ENCODE results near the gene CACNA1D.

CACNA1D gene

DNA sequence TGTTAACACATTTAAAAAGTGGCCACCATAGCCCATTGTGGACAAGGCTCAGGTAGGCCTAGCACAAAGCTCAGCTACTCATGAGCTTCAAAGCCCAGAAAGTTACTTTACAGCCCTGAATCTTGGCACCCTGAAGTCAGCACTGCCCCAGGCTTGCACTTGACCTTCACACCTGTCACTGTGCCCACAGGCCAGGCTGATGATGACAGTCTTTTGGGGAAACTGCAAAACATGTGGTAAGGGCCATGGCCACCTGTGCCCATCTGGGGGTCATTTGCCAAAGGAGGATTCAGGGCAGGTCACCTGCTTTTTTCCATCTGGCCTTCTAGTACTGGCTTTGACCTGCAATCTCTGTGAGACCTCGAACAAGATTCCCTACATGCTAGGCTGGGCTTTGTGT is 340.8 kb downstream of the CACNA1D start:
- no peak for DNase-seq

DNA sequence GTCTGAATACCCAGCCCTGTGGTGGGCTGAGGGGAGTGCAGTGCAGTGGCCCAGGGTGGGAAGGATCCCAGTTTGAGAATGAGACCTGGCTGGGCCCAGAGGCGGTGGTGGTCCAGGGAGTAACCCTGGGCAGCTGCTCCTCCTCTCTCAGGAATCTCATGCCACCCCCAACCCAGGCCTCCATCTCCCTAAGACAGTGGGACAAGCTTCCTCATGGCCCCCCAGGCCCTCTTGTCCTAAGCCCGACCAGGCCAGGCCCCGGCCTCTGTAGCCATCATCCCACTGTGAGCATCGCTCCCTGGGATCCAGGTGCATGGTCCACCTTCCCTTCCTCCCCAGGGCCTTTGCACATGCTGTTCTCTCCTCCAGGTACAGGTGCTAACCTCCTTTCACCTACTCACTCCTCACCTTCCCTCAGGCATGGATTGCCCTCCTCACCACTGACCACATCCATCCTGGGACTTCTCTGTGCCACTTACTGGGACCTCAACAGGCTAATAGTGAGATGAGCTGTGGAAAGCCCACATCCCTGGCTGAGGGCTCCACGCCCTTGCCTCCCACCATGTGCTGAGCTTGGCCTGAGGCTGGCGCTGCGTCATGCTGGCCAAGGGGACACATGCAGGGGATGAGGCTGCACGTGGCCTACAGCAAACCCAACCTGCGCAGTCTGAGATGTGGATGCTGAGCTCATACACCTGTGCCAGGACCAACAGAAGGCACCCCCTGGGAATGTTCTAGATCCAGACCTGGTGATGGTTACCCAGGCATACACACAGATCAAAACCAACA is 341.9 kb downstream of the CACNA1D start:
- no peak for DNase-seq

DNA sequence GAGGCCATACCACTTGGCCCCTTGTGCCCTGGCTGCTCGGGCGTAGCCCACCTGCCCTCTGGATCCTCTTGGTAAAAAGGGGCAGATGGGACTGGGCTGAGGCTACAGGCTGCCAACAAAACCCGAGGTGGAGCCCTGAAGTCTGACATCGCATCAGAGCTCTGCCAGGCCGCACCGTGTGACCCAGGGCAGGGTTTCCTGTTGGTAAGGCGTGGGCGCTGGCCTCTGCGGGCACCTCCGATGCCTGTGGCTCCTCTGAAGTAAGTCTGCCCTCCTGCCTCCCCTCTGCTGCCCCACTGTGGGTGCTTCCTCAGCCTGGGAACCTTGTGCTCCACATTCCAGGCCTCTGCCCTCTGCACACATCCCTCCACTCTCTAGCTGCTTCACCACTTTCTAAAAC is 342.9 kb downstream of the CACNA1D start:
- DNase-seq = no peak

DNA sequence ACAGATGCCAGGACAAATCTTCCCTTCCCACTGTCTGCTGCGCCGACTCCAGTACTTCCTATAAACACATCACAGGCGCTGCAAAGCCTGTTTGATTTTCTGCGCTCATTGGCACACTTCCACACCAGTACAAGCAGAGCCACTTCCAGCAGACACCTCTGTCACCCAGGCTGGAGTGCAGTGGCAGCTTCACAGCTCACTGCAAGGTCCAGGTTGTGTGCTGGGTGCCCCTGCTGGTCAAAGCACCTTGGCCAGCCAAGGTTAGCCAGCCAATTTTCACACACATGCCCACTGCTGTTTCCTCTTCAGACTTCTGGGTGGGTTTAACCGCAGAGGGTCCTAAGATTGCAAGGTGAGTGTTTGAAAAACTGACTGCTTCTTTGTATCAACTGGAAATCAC is 346.9 kb downstream of the CACNA1D start:
- no peak for DNase-seq

DNA sequence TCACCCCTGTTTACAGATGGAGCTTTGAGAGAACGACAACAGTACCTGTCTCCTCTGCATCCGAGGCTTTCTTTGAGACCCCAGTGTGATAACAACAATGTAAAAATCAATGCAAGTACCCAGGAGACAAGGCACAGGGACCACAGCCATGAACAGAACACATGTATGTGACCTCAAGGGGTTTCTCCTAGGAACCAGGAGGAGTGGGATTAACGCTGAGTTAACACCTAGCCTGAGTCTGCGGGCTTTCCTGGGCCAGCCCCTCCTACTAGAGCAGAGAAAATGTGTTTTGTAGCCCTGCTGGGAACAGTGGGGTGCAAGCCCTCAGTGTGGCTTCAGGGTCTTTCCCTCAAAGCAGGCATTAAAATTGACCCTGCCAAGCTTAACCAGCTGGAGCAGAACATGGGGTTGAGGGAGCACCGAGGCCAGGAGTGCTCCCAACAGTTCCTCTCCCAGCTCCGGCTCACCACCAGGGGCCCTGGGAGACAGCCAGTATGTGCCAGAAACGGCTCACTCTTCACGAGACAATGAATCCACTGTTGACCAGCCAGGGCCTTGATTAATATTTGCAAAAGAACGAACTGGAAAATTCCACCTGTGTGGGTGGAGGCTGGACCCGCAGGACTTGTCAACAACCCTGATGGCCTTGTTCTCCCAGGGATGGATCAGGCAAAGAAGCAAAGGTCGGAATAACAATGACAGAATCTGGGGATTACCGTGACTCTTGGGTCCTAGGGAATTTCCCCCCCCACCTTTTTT is 348.2 kb downstream of the CACNA1D start:
- DNase-seq = no peak

DNA sequence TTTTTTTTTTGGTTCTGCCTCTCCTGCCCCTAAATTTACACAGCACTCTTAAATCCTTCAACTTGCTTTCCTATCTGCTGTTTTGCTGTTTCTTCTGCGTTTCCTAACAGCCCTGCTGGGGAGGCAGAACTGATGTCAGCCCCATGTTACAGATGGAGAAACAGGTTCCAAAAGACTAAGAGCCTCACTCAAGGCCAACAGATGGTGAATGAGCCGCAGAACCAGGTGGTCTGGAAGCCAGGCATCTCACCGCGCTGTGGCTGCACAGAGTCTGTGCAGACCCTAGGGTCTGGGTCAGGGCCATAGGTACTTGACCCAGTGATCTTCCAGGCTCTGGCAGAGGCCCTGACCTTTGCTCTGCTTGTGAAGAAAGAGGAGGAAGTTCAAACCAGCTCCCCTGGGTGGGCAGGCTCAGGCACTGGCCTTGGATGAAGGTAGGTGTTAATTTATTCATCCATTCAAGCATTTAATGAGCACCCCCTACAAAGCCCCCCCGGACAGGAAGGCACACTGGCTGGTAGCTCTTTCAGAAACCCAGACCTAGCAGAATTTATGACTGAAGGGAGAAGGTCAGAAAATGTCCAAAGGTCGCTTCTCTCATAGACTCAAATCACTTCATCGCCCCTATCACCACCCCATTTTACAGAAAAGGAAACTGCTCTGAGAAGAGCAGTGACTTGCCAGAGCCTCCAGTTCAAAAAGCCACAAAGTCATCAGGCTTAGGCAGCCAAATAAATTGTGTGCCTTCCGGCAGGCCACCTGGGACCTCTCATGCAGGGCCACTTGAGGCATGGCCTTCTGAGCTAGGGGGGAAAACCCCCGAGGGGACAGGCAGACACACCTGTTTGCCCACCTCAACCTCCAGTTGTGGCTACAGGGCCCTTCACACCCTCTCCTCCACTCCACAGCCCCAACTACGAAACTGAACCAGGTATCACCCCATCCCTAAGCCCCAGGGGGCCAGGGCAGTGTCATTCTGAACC is 349.1 kb downstream of the CACNA1D start:
- no peak for DNase-seq

DNA sequence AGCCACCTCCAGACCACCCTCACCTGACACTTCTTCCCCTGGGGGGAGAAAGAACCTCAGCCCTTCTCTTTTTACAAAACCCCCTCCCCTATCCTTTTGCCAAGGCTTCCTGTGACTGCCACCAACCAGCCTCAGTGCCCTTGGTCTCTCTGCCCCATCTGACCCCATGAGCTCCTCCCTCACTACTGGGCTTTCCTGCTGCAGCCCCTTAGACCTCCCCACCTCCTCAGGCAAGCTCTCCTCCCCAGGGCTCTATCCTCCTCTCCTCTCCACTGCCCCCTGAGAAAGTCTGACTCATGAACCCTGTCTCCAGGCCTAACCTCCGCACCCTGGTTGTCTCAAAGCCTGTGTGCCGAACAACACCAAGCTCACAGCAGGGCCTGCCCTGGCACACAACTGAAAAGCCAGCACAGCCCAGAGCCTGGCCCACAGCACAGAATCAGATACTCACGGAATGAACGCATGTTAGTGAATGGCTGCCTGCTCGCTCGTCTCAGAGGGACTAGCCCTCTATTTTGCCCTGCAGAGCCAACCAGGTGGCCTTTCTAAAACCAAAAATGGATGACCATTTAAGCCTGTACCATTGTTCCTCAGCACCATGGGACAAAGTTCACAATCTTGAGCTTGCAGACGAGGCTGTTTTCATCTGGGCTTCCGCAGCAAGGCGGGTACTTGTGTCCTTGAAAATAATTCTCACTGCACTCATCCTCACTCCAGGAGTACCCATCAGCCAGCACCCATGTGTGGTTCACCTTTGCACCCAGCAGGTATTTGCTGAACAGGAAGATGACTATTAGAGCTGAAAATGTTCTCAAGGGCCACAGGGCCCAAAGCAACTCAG is 350.1 kb downstream of the CACNA1D start:
- DNase-seq = no peak

DNA sequence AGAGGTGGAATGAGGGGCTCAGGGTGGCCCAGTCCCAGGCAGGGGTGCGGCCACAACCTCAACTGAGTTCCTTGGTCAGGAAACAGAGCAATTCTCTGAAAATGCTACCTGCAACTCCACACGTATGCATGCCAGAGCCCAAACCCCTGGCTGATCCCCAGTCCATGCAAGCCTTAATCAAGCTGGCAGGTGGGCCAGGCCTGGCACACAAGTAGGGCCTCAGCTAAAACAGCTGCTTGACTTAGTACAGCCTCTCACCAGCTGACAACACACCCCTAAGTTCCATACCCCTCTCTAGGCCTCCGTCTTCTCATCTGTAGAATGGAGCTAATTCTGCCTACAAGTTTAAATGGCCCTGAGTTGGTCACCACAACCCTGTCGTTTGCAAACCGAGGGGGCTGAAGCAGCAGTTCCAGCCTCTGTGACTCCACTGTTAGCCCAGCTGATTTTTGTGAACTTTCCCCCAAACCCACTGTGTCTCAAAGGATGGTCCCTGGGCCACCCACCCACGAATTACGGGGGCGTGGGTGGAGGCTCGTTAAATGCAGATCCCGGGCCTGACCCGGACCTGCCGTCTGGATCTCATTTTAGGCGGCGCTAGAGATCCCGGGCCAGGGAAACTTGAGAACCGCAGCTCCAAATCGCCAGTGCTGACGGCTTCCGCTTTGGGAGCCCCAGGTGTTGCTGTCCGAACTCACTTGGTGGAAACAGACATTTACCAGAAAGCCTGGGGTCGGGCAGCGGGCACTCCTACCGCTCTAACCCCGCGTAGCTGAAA is 350.9 kb downstream of the CACNA1D start:
- peak; percentile 30 for DNase-seq

DNA sequence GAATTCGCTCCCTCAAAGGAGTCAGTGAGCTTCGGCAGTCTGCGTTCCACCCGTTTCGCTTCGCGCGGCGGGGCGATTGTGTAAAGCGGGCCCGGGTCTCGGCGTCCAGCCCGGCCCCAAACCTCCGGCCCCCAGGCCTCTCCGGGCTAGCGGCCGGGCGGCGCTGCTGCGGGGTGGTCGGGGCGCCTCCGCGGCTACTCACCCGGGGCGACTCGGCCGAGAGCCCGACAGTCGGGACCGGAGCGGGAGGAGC is 351.4 kb downstream of the CACNA1D start:
- no peak for DNase-seq

DNA sequence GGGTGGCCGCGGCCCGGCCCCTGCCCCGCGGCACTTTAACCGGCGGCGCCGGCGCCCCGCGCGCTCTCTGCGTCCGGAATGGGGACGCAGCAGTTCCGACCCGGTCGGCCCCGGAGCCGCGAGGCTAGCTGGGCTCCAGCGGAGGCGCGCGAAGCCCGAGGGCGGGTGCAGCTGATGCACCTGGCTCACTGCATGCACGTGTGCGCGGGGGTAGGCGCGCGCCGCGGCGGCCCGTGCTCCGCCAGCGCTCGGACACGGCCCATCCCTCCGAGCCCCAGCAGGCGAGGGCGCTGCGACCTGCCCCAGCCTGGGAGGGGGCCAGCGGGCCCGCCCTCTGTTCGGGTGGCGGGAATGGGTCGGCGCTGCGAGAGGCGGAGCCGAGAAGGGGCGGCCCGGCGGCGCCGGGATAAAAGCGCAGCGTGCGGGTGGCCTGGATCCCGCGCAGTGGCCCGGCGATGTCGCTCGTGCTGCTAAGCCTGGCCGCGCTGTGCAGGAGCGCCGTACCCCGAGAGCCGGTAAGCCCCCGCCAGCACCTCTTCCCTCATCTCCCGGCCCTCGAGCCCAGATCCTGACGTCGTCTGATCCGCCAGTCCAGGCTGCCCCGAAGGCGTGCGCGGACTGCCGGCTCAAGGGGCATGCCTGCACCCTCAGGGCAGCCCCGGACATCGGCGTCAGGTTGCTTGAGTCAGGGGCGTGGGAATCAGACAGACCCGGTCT is 351.9 kb downstream of the CACNA1D start, which contains the start of the genes CHDH and IL17RB:
Gene CHDH, minus strand, starts transcription at position 286 of the 717 bp plus-strand sequence. CDS start 22,411 bp downstream, outside the sequence.
Gene IL17RB, plus strand, starts transcription at position 435 of the 717 bp plus-strand sequence. Its CDS starts 21 bp downstream, at position 456.
- DNase-seq = no peak

DNA sequence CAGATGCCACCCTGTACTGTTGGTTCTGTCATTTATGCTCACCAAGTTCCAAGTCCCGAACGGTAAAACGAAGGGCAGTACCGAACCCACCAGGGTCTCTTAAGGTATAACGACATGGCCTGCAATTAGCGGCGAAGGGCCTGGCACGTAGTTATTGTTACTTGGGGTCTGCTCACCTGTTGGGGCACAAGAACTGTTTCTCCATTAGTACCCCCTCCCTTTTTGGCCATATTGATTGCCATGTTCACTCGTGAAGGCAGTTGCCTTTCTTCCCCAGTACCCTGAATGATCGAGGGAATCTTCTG is 352.4 kb downstream of the CACNA1D start:
- no peak for DNase-seq

DNA sequence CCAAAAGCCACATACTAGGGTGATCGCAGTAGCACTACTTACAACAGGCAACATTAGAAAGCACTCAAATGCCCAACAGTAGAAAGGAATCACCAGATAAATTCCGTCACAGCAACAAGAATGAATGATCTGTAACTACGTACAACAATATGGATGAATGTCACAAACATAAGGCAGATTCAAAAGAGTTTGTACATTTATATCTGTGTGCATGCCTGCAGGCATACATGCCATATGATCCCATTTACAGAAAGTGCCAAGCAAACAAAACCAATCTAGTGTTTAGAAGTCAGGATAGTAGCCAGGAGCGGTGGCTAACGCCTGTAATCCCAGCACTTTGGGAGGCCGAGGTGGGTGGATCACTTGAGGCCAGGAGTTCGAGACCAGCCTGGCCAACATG is 355.5 kb downstream of the CACNA1D start:
- no peak for DNase-seq

DNA sequence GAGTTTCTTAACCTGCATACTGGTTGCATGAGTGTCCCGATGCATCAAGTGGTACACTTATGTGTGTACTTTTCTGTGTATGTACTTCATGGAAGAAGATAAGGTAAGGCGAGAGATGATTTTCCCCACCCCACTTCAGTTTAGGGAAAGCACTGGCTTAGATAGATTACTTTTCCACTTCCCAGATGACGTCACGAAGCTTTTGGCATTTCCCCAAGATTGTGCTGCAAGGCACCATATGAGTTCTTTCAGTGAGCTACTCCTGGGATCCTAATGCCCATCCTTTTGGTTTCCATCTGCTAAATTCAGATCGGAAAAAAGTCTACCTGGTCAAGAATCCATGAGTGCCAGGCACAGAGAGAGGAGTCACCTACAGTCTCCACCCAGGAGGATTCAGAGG is 356.5 kb downstream of the CACNA1D start:
- DNase-seq = no peak

DNA sequence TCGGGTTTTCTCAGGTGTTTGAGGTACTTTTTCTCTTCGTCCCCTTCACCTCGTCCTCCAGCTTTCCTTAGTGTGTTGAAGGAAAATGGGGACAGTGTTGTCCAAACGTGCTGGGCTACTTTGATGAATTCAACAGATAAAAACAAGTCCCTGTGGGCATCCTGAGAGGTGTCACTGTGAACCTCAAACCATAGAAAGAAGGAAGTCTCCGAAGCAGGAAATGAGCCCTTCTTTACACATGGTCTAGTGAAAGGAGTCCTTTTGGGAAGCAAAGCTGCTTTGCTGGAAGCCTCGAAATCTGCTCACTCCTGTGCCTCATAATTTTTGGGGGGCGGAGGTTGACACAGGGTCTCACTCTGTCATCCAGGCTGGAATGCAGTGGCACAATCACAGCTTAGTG is 362.6 kb downstream of the CACNA1D start:
- no peak for DNase-seq

DNA sequence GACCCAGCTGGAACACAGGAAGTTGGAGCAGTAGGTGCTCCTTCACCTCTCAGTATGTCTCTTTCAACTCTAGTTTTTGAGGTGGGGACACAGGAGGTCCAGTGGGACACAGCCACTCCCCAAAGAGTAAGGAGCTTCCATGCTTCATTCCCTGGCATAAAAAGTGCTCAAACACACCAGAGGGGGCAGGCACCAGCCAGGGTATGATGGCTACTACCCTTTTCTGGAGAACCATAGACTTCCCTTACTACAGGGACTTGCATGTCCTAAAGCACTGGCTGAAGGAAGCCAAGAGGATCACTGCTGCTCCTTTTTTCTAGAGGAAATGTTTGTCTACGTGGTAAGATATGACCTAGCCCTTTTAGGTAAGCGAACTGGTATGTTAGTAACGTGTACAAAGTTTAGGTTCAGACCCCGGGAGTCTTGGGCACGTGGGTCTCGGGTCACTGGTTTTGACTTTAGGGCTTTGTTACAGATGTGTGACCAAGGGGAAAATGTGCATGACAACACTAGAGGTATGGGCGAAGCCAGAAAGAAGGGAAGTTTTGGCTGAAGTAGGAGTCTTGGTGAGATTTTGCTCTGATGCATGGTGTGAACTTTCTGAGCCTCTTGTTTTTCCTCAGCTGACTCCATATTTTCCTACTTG is 363.8 kb downstream of the CACNA1D start:
- DNase-seq = no peak

DNA sequence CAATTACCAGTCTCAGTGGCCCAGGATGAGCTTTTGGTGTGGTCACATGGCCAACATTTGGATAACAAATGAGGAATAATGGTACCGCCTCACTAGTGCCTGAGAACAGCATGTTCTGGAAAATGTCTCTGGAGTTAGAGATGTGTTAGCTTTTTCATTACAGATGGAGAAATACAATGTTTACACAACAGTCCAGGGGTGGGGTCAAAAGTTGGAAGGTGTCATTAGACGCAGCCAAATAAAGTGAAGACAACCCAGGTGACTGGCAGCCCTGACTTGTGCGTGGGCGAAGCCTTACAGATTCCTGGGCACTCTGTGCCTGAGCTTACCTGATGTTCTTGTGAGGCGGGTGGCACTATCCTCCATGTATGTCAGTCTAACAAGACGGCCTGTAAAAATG is 364.8 kb downstream of the CACNA1D start:
- DNase-seq = no peak

DNA sequence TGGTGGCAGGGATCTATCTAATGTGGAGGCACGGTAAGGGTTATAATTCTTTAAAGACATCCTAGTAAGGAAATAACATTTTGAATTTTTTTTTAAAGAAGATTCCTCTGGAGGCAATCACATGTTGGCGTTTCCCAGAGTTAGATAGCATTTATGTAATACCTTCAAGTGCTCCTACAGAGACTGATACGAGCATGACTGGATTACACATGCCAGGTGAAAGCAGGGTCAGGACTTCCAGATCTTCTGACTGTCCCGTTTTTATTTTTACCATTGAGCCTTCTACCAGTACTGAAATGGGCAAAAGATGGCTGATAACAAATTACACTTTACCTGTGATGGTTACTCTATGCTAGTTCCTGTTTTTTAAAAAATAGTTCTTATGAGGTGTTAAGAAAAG is 365.8 kb downstream of the CACNA1D start:
- DNase-seq = no peak

DNA sequence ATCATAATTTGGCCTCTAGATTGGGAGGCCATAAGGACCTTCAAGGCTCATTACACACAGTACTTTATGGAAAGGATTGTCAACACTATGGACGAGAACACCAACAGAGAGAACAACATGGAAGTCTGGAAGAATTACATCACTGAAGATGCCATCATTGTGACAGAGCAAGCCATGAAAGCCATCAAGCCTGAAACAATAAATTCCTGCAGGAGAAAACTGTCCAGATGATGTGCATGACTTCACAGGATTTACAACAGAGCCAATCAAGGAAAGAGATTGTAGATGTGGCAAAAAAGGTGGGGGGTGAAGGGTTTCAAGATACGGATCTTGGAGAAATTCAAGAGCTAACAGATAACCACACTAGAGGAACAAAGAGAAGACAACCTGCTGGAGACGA is 367.8 kb downstream of the CACNA1D start:
- no peak for DNase-seq

DNA sequence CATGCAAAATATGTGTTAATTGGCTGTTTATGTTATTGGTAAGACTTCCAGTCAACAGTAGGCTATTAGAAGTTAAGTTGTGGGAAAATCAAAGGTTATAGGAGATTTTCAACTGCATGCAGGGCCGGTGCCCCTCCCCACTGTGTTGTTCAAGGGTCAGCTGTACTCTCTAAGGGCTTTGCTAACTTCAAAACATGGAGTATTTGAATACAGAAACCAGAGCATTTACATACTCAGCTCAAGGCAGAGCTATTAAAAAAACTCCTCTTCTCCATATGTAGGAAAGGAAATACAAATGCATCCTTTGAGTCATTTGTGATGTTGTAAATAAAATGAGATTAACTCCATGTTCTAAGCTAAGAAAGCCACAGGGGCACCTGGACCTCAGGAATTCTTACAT is 368.7 kb downstream of the CACNA1D start:
- no peak for DNase-seq

Data from amniotic stem cell (primary cell).